ENCODE data around the gene RALA.

DNA sequence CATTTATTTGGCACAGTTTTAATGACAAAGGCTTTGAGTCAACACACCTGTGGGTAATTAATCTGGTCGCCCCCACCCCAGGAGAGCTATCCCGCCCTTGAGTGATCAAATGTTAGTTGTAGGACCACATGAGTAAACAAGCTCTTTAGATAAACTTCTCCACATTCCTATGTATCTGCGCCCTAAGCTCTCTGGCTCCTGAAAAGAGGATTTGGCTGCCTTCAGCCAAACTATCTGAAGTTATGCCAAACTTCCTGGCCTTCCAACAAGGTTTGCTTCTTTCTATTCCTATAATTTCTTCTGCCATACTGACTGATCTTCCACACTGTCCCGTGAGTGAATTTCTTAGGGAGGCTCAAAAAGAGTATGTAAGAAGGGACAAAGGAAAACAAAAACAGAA is 134.2 kb downstream of the RALA start:
- TF ChIP-seq L3MBTL2 (conservative IDR thresholded peaks at IDR 0.05) (no peak), FOXM1 (IDR thresholded peaks at IDR 0.05; ENCODE audit: borderline replicate concordance) (no peak), BHLHE40 (IDR thresholded peaks at IDR 0.05; ENCODE audit: borderline replicate concordance) (no peak), FOXK2 (IDR thresholded peaks at IDR 0.05) (no peak), ELF4 (IDR thresholded peaks at IDR 0.05) (no peak), SUZ12 (IDR thresholded peaks at IDR 0.05) (no peak), LEF1 (IDR thresholded peaks at IDR 0.05; ENCODE audit: borderline replicate concordance) (no peak)

Data from HEK293T (cell line).